Heart right ventricle (tissue), 16 donors: ENCODE results near the gene ALCAM. TPM values are rescaled to one million over a fixed set of nuclear protein-coding genes. Genes with fewer than 3 reads are reported as not detected.
"Not testable (repeated sequence)": the region's sequence is repeated elsewhere in the genome, so short reads cannot be mapped to it uniquely, and the experiment has no call there.

Source experiments
- ATAC-seq, 8 donors: fragments of 200-7000 bp; cut with Tn5 transposase; one replicate each; pipeline ENCODE4 v1.9.1; 2020; ENCODE audit warnings: mild to moderate bottlenecking in 8 of 8, moderate library complexity in 8 of 8, moderate number of reproducible peaks in 1 of 8
- DNase-seq, 2 donors: peaks; one replicate each; pipeline ENCODE4 v3.0.0-alpha.2; 2020
- H3K27ac ChIP-seq, 10 donors: fragments of 200-600 bp; sonication (generic) in 2 of 10; one replicate each; pipeline versions ENCODE4 v1.5.0 to v1.8.0; 2020 to 2022; ENCODE audit warnings: mild to moderate bottlenecking in 3 of 10
- H3K27me3 ChIP-seq, 7 donors: fragments of 200-600 bp; one replicate each; pipeline ENCODE4 v1.8.0; 2021 to 2022; ENCODE audit warnings: mild to moderate bottlenecking in 2 of 7
- H3K36me3 ChIP-seq, 9 donors: fragments of 200-600 bp; sonication (generic) in 1 of 9; one replicate each; pipeline versions ENCODE4 v1.5.0 to v1.8.0; 2020 to 2022; ENCODE audit warnings: mild to moderate bottlenecking in 2 of 9
- H3K4me1 ChIP-seq, 9 donors: fragments of 200-600 bp; sonication (generic) in 1 of 9; one replicate each; pipeline versions ENCODE4 v1.5.0 to v1.8.0; 2020 to 2022; ENCODE audit warnings: mild to moderate bottlenecking in 4 of 9
- H3K4me3 ChIP-seq, 10 donors: fragments of 200-600 bp; sonication (generic) in 2 of 10; one replicate each; pipeline versions ENCODE4 v1.5.0 to v1.8.0; 2020 to 2022; ENCODE audit warnings: mild to moderate bottlenecking in 7 of 10, moderate library complexity in 2 of 10
- H3K9me3 ChIP-seq, 11 donors: fragments of 200-600 bp in 10 of 11; sonication (generic) in 2 of 11; one replicate each; pipeline versions ENCODE4 v1.5.0 to v1.8.0; 2013 to 2022; ENCODE audit warnings: mild to moderate bottlenecking in 2 of 11, control low read depth in 1 of 11, moderate library complexity in 1 of 11
- CTCF ChIP-seq, 9 donors: fragments of 200-600 bp; sonication (generic) in 2 of 9; IDR thresholded peaks; one replicate each; pipeline versions ENCODE4 v1.5.0 to v1.8.0; 2021 to 2022; ENCODE audit warnings: antibody characterized with exemption in 9 of 9, mild to moderate bottlenecking in 5 of 9, moderate library complexity in 1 of 9
- WGBS, 2 donors: extraction: QIAGEN DNeasy Blood & Tissue Kit; methylation state at CpG; one replicate each; pipeline ENCODE4 v1.1.7; 2013; ENCODE audit warnings: inconsistent platforms in 1 of 2; 5-methylcytosine and 5-hydroxymethylcytosine counted together
- intact Hi-C, 10 donors: fragments of 100-400 bp; cut with DNase I; formaldehyde crosslinking; loops; one replicate each; pipeline versions ENCODE4 v1.11.1 to v1.14.2; 2022
- polyA plus RNA-seq, 2 donors: library from polyadenylated mRNA; stranded (reverse); fragments of 200-250 nt; gene quantifications; one replicate each; pipeline ENCODE4 v1.2.3, GENCODE V29; 2013
- total RNA-seq, 10 donors: library from RNA; stranded (reverse); fragmentation: NEBNext Ultra II Directional in 3 of 10; extraction: Animal tissue kit (Norgen Biotek cat#: 25700) in 3 of 10; gene quantifications; one replicate each; pipeline versions ENCODE4 v1.2.1 to v1.2.4, GENCODE V29; 2021 to 2023
- donor health status: Arrhythmogenic right ventricular cardiomyopathy.
- donor health status: ischemic (EF 13 %, LVEDD 7.1; RV severe dilation, severe dysfunction).
- donor health status: healthy with polysubstance abuse.
- donor health status: DM: no; HTN: yes; CAD: no.
- donor health status: DM: no; HTN: no; CAD: no.
- donor health status: ischemic (EF 25% LVEDD 6.9; RV normal size, moderate dysfunction).
- donor health status: ischemic (EF 25% LVEDD 5.7; RV mildly dilated, moderate dysfunction).
- donor health status: healthy.
- donor health status: DM: yes; HTN: yes; CAD: no.
- donor health status: Ischemic cardiomyopathy.
- donor health status: ischemic (EF 35%, LVEDD 5.7; RV mildly dilated, moderate dysfunction).
- donor health status: nonischemic (EF 11% LVEDD 7.7; RV severe dilation, severe dysfunction).
- donor health status: DM: yes; HTN: yes; CAD: no.
- donor health status: PGD.
- donor health status: ischemic (EF 29% LVEDD 5.4; RV normal size, mild dysfunction).
- donor health status: nonischemic (EF 23%, LVEDD 6.1; RV moderate dilation, normal function).

The ALCAM gene
- total and polyA plus RNA-seq, 12 donors, result 1.3 to 23.9 (median 3.6) TPM

- no peaks in the 10 kb centered on the region for H3K36me3 ChIP-seq
- no peak for DNase-seq
- peaks cover 0 to 15% (median 0%) of the 10 kb centered on the region in 11 donors for H3K9me3 ChIP-seq
- no peaks in the 10 kb centered on the region for H3K27me3 ChIP-seq
- H3K27ac ChIP-seq, result no peak overlapping the region
- 58 to 68% methylated on average over 1 of the region's 1 CpG for WGBS, 2 donors
- intact Hi-C loops, result no loop called here
- H3K4me1 ChIP-seq, result no peaks in the 10 kb centered on the region
- H3K4me3 ChIP-seq, result no peak overlapping the region
- ATAC-seq, result no peak
- no peak for TF ChIP-seq CTCF (IDR thresholded peaks at IDR 0.05)
These were observed 32.9 kb downstream of the ALCAM start for GRCh38 chr3:105399611-105400010.

GRCh38 chr3:105401254-105401653 lies 34.5 kb downstream of the ALCAM start:
- no peak for DNase-seq
- Histone ChIP-seq H3K36me3 (no peaks in the 10 kb centered on the region), H3K27ac (no peak overlapping the region), H3K9me3 (peaks cover 0 to 19% (median 0%) of the 10 kb centered on the region in 11 donors), H3K4me1 (no peaks in the 10 kb centered on the region), H3K27me3 (no peaks in the 10 kb centered on the region), H3K4me3 (no peak overlapping the region)
- 83% methylated on average over 4 of the region's 4 CpGs for WGBS, 2 donors
- ATAC-seq, result no peak
- intact Hi-C loops, result no loop called here
- no peak for TF ChIP-seq CTCF (IDR thresholded peaks at IDR 0.05)

GRCh38 chr3:105401691-105402149 lies 35.0 kb downstream of the ALCAM start:
- H3K27ac ChIP-seq, result no peak overlapping the region
- TF ChIP-seq CTCF (IDR thresholded peaks at IDR 0.05), result no peak
- no peaks in the 10 kb centered on the region for H3K36me3 ChIP-seq
- DNase-seq (no peak), ATAC-seq (no peak)
- no peaks in the 10 kb centered on the region for H3K4me1 ChIP-seq
- H3K9me3 ChIP-seq, result peaks cover 0 to 19% (median 0%) of the 10 kb centered on the region in 11 donors
- intact Hi-C loops, result no loop called here
- no peaks in the 10 kb centered on the region for H3K27me3 ChIP-seq
- H3K4me3 ChIP-seq, result no peak overlapping the region
- 74 to 76% methylated on average over 2 of the region's 2 CpGs for WGBS, 2 donors

- H3K27ac ChIP-seq, result no peak overlapping the region
- DNase-seq, result no peak
- WGBS, 2 donors, result 90 to 91% methylated on average over 6 of the region's 6 CpGs
- H3K36me3 ChIP-seq, result no peaks in the 10 kb centered on the region
- no peak for ATAC-seq
- H3K4me1 ChIP-seq, result no peaks in the 10 kb centered on the region
- H3K4me3 ChIP-seq, result no peak overlapping the region
- peaks cover 0 to 19% (median 0%) of the 10 kb centered on the region in 11 donors for H3K9me3 ChIP-seq
- no peaks in the 10 kb centered on the region for H3K27me3 ChIP-seq
- TF ChIP-seq CTCF (IDR thresholded peaks at IDR 0.05), result no peak
- intact Hi-C loops, result no loop called here
These were observed 35.6 kb downstream of the ALCAM start for GRCh38 chr3:105402287-105402801.

- H3K27me3 ChIP-seq, H3K36me3 ChIP-seq, H3K4me1 ChIP-seq, H3K4me3 ChIP-seq, DNase-seq, ATAC-seq, intact Hi-C loops, H3K27ac ChIP-seq: not testable (repeated sequence)
- 90 to 95% methylated on average over 9 of the region's 9 CpGs for WGBS, 2 donors
- peaks cover 0 to 19% (median 0%) of the 10 kb centered on the region in 11 donors for H3K9me3 ChIP-seq
These were observed 36.3 kb downstream of the ALCAM start for GRCh38 chr3:105403034-105403433.
